GM21717 (cell line): Measurements from ENCODE around the gene PACSIN1.

Experiments used
- ATAC-seq: cut with Tn5 transposase; IDR thresholded peaks from one replicate; pipeline ENCODE4 v1.9.1; 2021; ENCODE audit warnings: mild to moderate bottlenecking, moderate library complexity; ENCODE audit not compliant: unreplicated experiment

Gene PACSIN1

GRCh38 chr6:34578445-34579262, 112.8 kb downstream of the PACSIN1 start:
- no peak for ATAC-seq

DNA sequence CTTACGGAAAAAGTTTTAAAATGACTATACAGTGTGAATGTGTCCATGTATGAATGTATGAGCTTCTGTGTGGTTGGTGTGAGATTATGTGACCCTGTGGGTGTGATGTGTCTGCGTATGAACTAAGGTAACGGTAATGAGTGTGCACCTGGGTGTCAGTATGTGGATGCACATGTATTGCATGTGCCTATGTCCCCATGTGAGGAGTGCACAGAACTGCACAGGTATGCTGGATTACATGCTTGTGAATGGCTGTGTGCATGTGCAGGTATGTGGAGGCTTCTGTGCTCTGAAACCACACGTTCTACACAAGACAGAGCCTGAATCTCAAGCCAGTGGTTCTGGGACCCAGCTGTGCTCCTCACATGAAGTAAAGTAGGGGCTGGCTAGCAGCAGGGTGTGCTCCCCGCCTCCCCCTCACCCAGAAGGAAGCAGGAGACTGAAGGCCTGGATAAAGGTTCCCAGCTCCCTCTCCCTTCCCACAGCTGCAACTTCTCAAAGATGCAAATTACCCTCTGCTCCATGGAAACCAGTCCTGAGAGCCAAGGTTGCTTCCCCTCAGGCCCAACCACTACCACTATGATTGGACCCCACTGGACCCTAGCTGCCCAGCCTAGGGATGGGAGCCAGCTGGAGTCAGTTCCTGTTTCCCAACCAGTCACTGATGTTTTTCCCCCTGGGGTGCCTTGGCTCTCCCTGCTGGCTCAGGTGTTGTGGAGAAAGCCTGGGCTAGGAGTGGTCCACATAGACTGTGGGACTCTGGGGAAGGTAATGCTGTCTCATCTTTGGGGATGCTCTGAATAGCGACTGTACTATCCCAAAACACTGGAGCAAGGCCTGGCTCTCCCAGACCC, 115.1 kb downstream of the PACSIN1 start:
- no peak for ATAC-seq

- no peak for ATAC-seq
Observed at GRCh38 chr6:34581561-34581920, 115.7 kb downstream of the PACSIN1 start.

DNA sequence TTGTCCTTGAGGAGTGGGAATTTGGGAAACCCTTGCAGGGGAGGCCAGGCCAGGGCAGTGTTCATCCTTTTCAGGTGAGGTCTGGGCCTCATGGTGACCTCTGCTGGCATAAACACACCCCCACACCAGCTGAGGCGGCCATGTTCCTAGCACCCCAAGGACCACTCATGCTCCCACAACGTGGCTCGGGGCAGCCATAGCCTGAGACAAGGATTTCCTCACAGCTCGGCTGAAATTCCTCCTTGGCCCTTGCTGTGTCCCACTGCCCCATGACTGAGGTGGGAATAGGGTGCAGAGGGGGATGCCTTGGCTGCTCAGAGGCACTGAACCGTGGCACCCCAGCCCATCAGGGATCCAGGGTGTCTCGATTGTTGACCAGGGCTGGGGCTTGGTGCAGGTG, 117.6 kb downstream of the PACSIN1 start:
- no peak for ATAC-seq

DNA sequence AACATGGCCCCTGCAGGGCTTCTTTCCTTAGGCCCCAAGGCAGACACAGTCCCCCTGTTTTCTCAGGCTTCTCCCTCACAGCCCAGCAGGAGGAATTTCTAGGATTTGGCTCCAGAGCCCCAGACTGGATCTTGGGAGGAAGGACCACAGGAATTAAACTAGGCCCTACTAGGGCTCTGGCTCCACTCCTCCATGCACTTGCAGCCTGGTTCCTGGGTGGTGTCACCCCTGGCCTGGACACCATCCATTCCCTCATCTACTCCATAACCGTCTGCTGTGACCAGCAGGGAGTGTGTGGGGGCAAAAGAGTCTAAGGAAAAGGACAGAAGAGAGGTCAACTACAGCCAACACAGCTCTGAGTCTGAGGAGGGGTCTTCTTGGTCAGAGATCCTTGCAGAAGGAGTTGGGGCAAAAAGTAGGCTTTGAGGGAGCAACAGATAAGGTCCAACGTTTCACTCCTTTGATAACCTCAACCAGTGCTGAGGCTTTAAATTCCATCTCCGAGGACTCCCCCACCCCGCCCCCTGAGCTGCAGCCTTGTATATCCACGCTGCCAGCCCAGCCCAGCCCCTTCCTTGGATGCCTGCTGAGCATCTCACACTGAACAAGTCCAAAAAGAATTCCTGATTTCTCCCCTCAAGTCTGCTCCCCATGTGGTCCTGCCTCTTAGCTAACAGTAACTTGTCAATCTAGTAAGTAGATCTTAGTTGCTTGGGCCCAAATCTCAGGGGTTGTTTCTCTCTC, 118.2 kb downstream of the PACSIN1 start:
- ATAC-seq, result no peak

DNA sequence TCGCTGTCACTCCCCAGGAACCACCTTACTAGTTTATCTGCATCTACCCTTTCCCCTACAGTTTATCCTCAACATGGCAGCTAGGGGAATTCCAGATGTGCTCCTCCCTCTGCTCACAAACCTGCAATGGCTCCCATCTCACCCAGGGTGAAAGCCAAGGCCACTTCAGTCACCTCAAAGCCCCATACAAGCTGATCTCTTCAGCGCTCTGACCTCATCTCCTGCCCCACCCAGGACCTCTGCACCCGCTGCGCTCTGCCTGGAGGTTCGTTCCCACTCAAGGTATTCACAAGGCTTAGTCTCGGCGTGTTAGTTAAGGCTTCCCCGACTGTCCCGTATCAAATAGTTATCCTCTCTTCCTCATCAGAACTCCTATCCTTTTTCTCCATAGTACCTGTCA, 118.8 kb downstream of the PACSIN1 start:
- ATAC-seq, result no peak
